ENCODE results near the gene PIPOX.

- no peak for TF ChIP-seq CTCF (IDR thresholded peaks at IDR 0.05)
- no peak for TF ChIP-seq POLR2A (IDR thresholded peaks at IDR 0.05)
- no peak for TF ChIP-seq POLR2AphosphoS5 (IDR thresholded peaks at IDR 0.05)
Observed at GRCh38 chr17:29019475-29020181, 23.3 kb upstream of the PIPOX start.
